ENCODE results near the gene PLCL1. TPM values are rescaled to one million over a fixed set of nuclear protein-coding genes. Genes with fewer than 3 reads are reported as not detected.

Gene PLCL1
- total RNA-seq, 4 donors from 2014 or later, result 0.34 to 4.2 (median 1.2) TPM

- no peak overlapping the region for H3K4me3 ChIP-seq
- no peaks in the 10 kb centered on the region for H3K4me1 ChIP-seq
- H3K27ac ChIP-seq, result no peak overlapping the region
- H3K27me3 ChIP-seq, result no peaks in the 10 kb centered on the region
- TF ChIP-seq POLR2A (IDR thresholded peaks at IDR 0.05), result no peak
- TF ChIP-seq, protein P1, sequence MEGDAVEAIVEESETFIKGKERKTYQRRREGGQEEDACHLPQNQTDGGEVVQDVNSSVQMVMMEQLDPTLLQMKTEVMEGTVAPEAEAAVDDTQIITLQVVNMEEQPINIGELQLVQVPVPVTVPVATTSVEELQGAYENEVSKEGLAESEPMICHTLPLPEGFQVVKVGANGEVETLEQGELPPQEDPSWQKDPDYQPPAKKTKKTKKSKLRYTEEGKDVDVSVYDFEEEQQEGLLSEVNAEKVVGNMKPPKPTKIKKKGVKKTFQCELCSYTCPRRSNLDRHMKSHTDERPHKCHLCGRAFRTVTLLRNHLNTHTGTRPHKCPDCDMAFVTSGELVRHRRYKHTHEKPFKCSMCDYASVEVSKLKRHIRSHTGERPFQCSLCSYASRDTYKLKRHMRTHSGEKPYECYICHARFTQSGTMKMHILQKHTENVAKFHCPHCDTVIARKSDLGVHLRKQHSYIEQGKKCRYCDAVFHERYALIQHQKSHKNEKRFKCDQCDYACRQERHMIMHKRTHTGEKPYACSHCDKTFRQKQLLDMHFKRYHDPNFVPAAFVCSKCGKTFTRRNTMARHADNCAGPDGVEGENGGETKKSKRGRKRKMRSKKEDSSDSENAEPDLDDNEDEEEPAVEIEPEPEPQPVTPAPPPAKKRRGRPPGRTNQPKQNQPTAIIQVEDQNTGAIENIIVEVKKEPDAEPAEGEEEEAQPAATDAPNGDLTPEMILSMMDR (IDR thresholded peaks at IDR 0.05), result no peak
- no peaks in the 10 kb centered on the region for H3K9me3 ChIP-seq
- no peaks in the 10 kb centered on the region for H3K36me3 ChIP-seq
- intact Hi-C loops (cut with DNase I), result no loop called here
- DNase-seq, result no peak
Measured at GRCh38 chr2:198115201-198115600, 310.8 kb downstream of the PLCL1 start.

- H3K36me3 ChIP-seq, result no peaks in the 10 kb centered on the region
- WGBS, 2 donors, result 30 to 43% methylated on average over 1 of the region's 1 CpG
- H3K4me3 ChIP-seq, result no peak overlapping the region
- H3K4me1 ChIP-seq, result no peaks in the 10 kb centered on the region
- no peaks in the 10 kb centered on the region for H3K27me3 ChIP-seq
- intact Hi-C loops (cut with DNase I), result no loop called here
- DNase-seq, result no peak
- H3K9me3 ChIP-seq, result no peaks in the 10 kb centered on the region
- no peak overlapping the region for H3K27ac ChIP-seq
- TF ChIP-seq, protein P1 (IDR thresholded peaks at IDR 0.05), result no peak
- no peak for TF ChIP-seq POLR2A (IDR thresholded peaks at IDR 0.05)
Measured at GRCh38 chr2:198116756-198117155, 312.4 kb downstream of the PLCL1 start.

DNA sequence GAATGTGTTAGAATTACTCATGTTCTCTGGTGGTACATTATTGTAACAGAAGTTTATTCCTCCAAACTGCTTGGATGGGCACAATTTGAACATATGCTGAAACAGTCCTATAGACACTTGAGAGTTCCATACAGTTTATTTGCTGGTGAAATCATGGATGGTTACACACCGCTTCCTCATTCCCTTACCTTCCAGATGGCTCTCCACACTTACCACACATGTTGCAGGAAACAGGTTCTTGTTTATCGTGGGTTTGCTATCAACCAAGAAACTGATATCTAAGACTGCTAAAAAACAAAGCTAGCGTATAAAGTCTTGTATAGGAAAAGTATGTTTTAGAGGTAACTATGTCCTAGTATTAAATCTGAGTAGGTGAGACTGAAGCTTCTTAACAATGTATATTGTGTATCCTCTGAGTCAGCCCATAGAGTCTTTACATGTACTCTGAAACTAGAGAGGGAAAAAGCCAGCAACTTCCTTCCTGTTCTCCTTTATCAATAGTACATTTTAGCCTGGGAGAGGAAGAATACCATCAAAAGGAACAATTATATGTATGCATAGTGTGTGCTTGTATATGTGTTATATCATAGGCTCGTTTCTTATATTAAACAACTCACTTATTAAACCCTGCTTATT lies 313.1 kb downstream of the PLCL1 start:
- no peak overlapping the region for H3K4me3 ChIP-seq
- 64 to 75% methylated on average over 4 of the region's 4 CpGs for WGBS, 2 donors
- no peak for DNase-seq

DNA sequence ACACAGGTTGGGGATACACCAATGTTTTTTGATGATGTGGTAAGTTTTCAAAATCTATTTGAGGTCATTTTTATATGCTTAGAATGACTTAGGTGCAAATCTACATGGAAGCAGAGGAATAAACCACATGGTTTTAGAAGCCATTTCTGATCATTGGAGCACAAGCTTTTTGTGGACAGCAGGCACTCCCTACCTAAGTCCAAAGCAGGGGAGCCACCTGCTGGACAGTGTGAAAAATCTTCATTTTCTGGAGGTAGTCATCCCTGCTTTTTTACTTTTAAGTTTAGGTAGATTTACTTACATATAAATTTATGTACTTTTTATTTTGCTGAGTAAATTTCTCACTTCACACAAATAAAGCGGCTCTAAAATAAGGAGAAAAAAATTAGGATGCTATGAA lies 323.2 kb downstream of the PLCL1 start:
- H3K27me3 ChIP-seq, result no peaks in the 10 kb centered on the region
- no peak for DNase-seq

More for the DNA sequence above, 313.1 kb downstream of the PLCL1 start:
- Histone ChIP-seq H3K36me3 (no peaks in the 10 kb centered on the region), H3K9me3 (no peaks in the 10 kb centered on the region), H3K27ac (no peak overlapping the region), H3K27me3 (no peaks in the 10 kb centered on the region), H3K4me1 (no peaks in the 10 kb centered on the region)
- TF ChIP-seq POLR2A (IDR thresholded peaks at IDR 0.05), result no peak
- TF ChIP-seq, protein P1 (IDR thresholded peaks at IDR 0.05), result no peak
- intact Hi-C loops (cut with DNase I), result no loop called here

DNA sequence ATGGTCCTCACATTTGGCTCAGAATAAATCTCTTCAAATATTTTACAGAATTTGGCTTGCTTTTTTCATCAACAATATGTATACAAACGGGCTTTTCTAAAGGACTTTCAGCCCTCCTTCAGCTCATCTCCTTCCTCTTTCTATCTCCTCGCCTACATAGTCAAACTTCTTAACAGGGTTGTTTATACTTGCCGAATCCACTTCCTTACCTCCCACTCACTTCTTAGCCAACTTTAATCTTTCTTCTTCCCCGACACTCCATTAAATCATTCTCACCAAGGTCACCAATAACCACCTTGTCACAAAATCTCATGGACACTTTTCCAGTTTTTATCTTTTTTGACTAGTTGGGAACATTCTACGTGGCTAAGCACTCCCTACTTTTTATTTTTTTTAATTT lies 325.2 kb downstream of the PLCL1 start:
- intact Hi-C loops (cut with DNase I), result loop anchor here (5.0 to 10.0 kb wide), 2 partner anchors 165 to 327 kb away; partner anchors contain the start of gene PLCL1
- 50 to 52% methylated on average over 5 of the region's 5 CpGs for WGBS, 2 donors

More for the DNA sequence above, 323.2 kb downstream of the PLCL1 start:
- TF ChIP-seq POLR2A (IDR thresholded peaks at IDR 0.05), result no peak
- TF ChIP-seq, protein P1 (IDR thresholded peaks at IDR 0.05), result peak; percentile 15 to 65 (median 56)
- intact Hi-C loops (cut with DNase I), result no loop called here
- Histone ChIP-seq H3K4me3 (no peak overlapping the region), H3K9me3 (no peaks in the 10 kb centered on the region), H3K36me3 (no peaks in the 10 kb centered on the region), H3K4me1 (no peaks in the 10 kb centered on the region), H3K27ac (no peak overlapping the region)
- WGBS, 2 donors, result 50 to 82% methylated on average over 1 of the region's 1 CpG

More for the DNA sequence above, 325.2 kb downstream of the PLCL1 start:
- DNase-seq, result no peak
- H3K27ac ChIP-seq, result no peak overlapping the region
- TF ChIP-seq, protein P1 (IDR thresholded peaks at IDR 0.05), result no peak
- no peak for TF ChIP-seq POLR2A (IDR thresholded peaks at IDR 0.05)
- no peaks in the 10 kb centered on the region for H3K27me3 ChIP-seq
- no peak overlapping the region for H3K4me3 ChIP-seq
- no peaks in the 10 kb centered on the region for H3K36me3 ChIP-seq
- no peaks in the 10 kb centered on the region for H3K9me3 ChIP-seq
- H3K4me1 ChIP-seq, result no peaks in the 10 kb centered on the region

All from esophagus squamous epithelium (tissue), 5 donors.